Gastrocnemius medialis (tissue), 4 donors: ENCODE measurements around the gene HHEX. TPM values are rescaled to one million over a fixed set of nuclear protein-coding genes. Genes with fewer than 3 reads are reported as not detected.

Source experiments
- ATAC-seq, 2 donors: fragments of 150-250 bp; one replicate each; pipeline ENCODE4 v1.9.1; 2016
- DNase-seq, 2 donors: peaks; one replicate each; pipeline ENCODE4 v3.0.0-alpha.2; 2019
- H3K27ac ChIP-seq, 4 donors: fragments of 200-600 bp; sonication (generic); 1 replicate in 1 of 4; 2 replicates in 3 of 4; pipeline ENCODE4 v1.5.1; 2016 to 2018; ENCODE audit warnings: mild to moderate bottlenecking in 2 of 4, moderate library complexity in 1 of 4
- H3K27me3 ChIP-seq, 3 donors: fragments of 200-600 bp; sonication (generic) in 2 of 3; 1 replicate in 1 of 3; 2 replicates in 2 of 3; pipeline versions ENCODE4 v1.5.1 to v1.6.0; 2016 to 2019; ENCODE audit warnings: mild to moderate bottlenecking in 1 of 3, moderate library complexity in 1 of 3
- H3K36me3 ChIP-seq, 2 donors: fragments of 200-600 bp; sonication (generic) in 1 of 2; one replicate each; pipeline ENCODE4 v1.5.1; 2017 to 2018
- H3K4me1 ChIP-seq, 2 donors: fragments of 200-600 bp; sonication (generic) in 1 of 2; one replicate each; pipeline ENCODE4 v1.5.1; 2016 to 2017; ENCODE audit warnings: mild to moderate bottlenecking in 2 of 2
- H3K4me3 ChIP-seq, 4 donors: fragments of 200-600 bp; sonication (generic) in 3 of 4; 1 replicate in 1 of 4; 2 replicates in 3 of 4; pipeline ENCODE4 v1.5.1; 2016 to 2019; ENCODE audit warnings: mild to moderate bottlenecking in 2 of 4
- H3K9me3 ChIP-seq, 3 donors: fragments of 200-600 bp; sonication (generic) in 2 of 3; 1 replicate in 1 of 3; 2 replicates in 2 of 3; pipeline ENCODE4 v1.5.1; 2016 to 2019
- CTCF ChIP-seq, 5 experiments: fragments of 450-650 bp in 3 of 5; fragments of 200-600 bp in 2 of 5; sonication (generic) in 2 of 5; IDR thresholded peaks in 4 of 5; conservative IDR thresholded peaks in 1 of 5; 1 replicate in 4 of 5; 2 replicates in 1 of 5; pipeline ENCODE4 v1.5.1; 2016 to 2019; ENCODE audit warnings: antibody characterized with exemption in 5 of 5, mild to moderate bottlenecking in 3 of 5, moderate library complexity in 3 of 5
- POLR2A ChIP-seq, 2 donors: fragments of 450-650 bp; IDR thresholded peaks; one replicate each; pipeline ENCODE4 v1.6.1; 2017; ENCODE audit warnings: antibody characterized with exemption in 2 of 2, mild to moderate bottlenecking in 2 of 2, moderate library complexity in 2 of 2
- in situ Hi-C, 4 donors: fragments of 200-750 bp; cut with MboI; loops; one replicate each; pipeline versions ENCODE4 v1.15.0 to v1.8.0; 2017; ENCODE audit warnings: low sequenced_read_pairs in 4 of 4
- intact Hi-C: fragments of 100-400 bp; cut with DNase I; formaldehyde crosslinking; loops from one replicate; pipeline ENCODE4 v1.15.1; 2023; ENCODE audit warnings: low total_unique reads
- total RNA-seq, 4 donors: library from RNA; depleted of rRNA; stranded (reverse); fragments of >200 nt; gene quantifications; one replicate each; pipeline versions ENCODE4 v1.1.0 to v1.2.3, GENCODE V29; 2016

Gene HHEX
- total RNA-seq, 4 donors from 2014 or later = 0.82 to 1.8 (median 0.84) TPM; not detected in 1

- H3K9me3 ChIP-seq = no peaks in the 10 kb centered on the region
- no peak overlapping the region for H3K4me3 ChIP-seq
- DNase-seq = no peak
- intact Hi-C loops (no loop called here), in situ Hi-C loops (no loop called here)
- no peak overlapping the region for H3K27ac ChIP-seq
- no peak for ATAC-seq
- TF ChIP-seq CTCF (IDR thresholded peaks at IDR 0.05 in 4 of 5, conservative IDR thresholded peaks at IDR 0.05 in 1 of 5) (no peak), POLR2A (IDR thresholded peaks at IDR 0.05) (no peak)
- no peaks in the 10 kb centered on the region for H3K36me3 ChIP-seq
- H3K4me1 ChIP-seq = no peaks in the 10 kb centered on the region
- H3K27me3 ChIP-seq = no peaks in the 10 kb centered on the region
Observed at GRCh38 chr10:92727550-92727949, 37.8 kb downstream of the HHEX start.

- DNase-seq = no peak
- in situ Hi-C loops (no loop called here), intact Hi-C loops (no loop called here)
- Histone ChIP-seq H3K4me1 (no peaks in the 10 kb centered on the region), H3K27ac (no peak overlapping the region), H3K9me3 (no peaks in the 10 kb centered on the region), H3K27me3 (no peaks in the 10 kb centered on the region), H3K36me3 (no peaks in the 10 kb centered on the region), H3K4me3 (no peak overlapping the region)
- TF ChIP-seq CTCF (IDR thresholded peaks at IDR 0.05 in 4 of 5, conservative IDR thresholded peaks at IDR 0.05 in 1 of 5) (no peak), POLR2A (IDR thresholded peaks at IDR 0.05) (no peak)
- no peak for ATAC-seq
Observed at GRCh38 chr10:92729886-92730285, 40.1 kb downstream of the HHEX start.

GRCh38 chr10:92732958-92733357 is 43.2 kb downstream of the HHEX start:
- no peak for TF ChIP-seq CTCF (IDR thresholded peaks at IDR 0.05 in 4 of 5, conservative IDR thresholded peaks at IDR 0.05 in 1 of 5)
- TF ChIP-seq POLR2A (IDR thresholded peaks at IDR 0.05) = no peak
- intact Hi-C loops = no loop called here
- in situ Hi-C loops = no loop called here
- Histone ChIP-seq H3K36me3 (no peaks in the 10 kb centered on the region), H3K4me3 (no peak overlapping the region), H3K27me3 (no peaks in the 10 kb centered on the region), H3K27ac (no peak overlapping the region), H3K9me3 (no peaks in the 10 kb centered on the region), H3K4me1 (no peaks in the 10 kb centered on the region)
- no peak for ATAC-seq
- no peak for DNase-seq

- ATAC-seq = no peak
- in situ Hi-C loops = no loop called here
Observed at GRCh38 chr10:92734301-92734700, 44.5 kb downstream of the HHEX start.

More at GRCh38 chr10:92734301-92734700, 44.5 kb downstream of the HHEX start:
- H3K27me3 ChIP-seq = no peaks in the 10 kb centered on the region
- TF ChIP-seq POLR2A (IDR thresholded peaks at IDR 0.05) (no peak), CTCF (IDR thresholded peaks at IDR 0.05 in 4 of 5, conservative IDR thresholded peaks at IDR 0.05 in 1 of 5) (no peak)
- no peak overlapping the region for H3K4me3 ChIP-seq
- H3K36me3 ChIP-seq = no peaks in the 10 kb centered on the region
- no peaks in the 10 kb centered on the region for H3K9me3 ChIP-seq
- intact Hi-C loops = no loop called here
- no peak overlapping the region for H3K27ac ChIP-seq
- H3K4me1 ChIP-seq = no peaks in the 10 kb centered on the region
- no peak for DNase-seq
